Measurements from ENCODE around the gene DOCK1.
A peak's percentile ranks its signal among the peaks of the same experiment; 100 is the strongest.

The DOCK1 gene

GRCh38 chr10:127168261-127168660 is 263.0 kb downstream of the DOCK1 start:
- Histone ChIP-seq H3K4me2 (ENCODE audit: low read depth, low read length) (no peak overlapping the region), H3K36me3 (replicated peaks; ENCODE audit: insufficient read depth, low read length) (no peaks in the 10 kb centered on the region), H2AFZ (ENCODE audit: low read length) (no peak overlapping the region), H4K20me1 (ENCODE audit: insufficient read depth, low read length) (no peaks in the 10 kb centered on the region), H3K27me3 (replicated peaks; ENCODE audit: insufficient read depth, low read length) (no peaks in the 10 kb centered on the region), H3K79me2 (ENCODE audit: low read length) (no peaks in the 10 kb centered on the region), H3K4me3 (ENCODE audit: low read length) (no peak overlapping the region), H3K9me3 (replicated peaks; ENCODE audit: insufficient read depth, low read length) (no peaks in the 10 kb centered on the region), H3K27ac (ENCODE audit: low read length) (no peak overlapping the region), H3F3A (ENCODE audit: insufficient read depth, low read length) (no peaks in the 10 kb centered on the region), H3K9ac (ENCODE audit: low read length) (no peak overlapping the region), H3K9me2 (replicated peaks; ENCODE audit: insufficient read depth, low read length) (no peaks in the 10 kb centered on the region), H3K4me1 (ENCODE audit: low read length) (no peaks in the 10 kb centered on the region)
- DNase-seq: no peak
- no peak for TF ChIP-seq EZH2 (optimal IDR thresholded peaks at IDR 0.05; ENCODE audit: low read depth, low read length)
- TF ChIP-seq EZH2phosphoT487 (IDR thresholded peaks at IDR 0.05; ENCODE audit: low read length): no peak
- no peak for TF ChIP-seq CTCF (IDR thresholded peaks at IDR 0.05; ENCODE audit: low read length)

GRCh38 chr10:127174866-127175265 is 269.6 kb downstream of the DOCK1 start:
- H3K4me1 ChIP-seq (ENCODE audit: low read length): no peaks in the 10 kb centered on the region
- no peaks in the 10 kb centered on the region; the same call in 1 of the 2 replicates for H3K27me3 ChIP-seq (replicated peaks; ENCODE audit: insufficient read depth, low read length)
- no peaks in the 10 kb centered on the region for H3K9me3 ChIP-seq (replicated peaks; ENCODE audit: insufficient read depth, low read length)
- no peak overlapping the region for H3K4me2 ChIP-seq (ENCODE audit: low read depth, low read length)
- H2AFZ ChIP-seq (ENCODE audit: low read length): no peak overlapping the region
- no peak for DNase-seq
- no peak overlapping the region for H3K9ac ChIP-seq (ENCODE audit: low read length)
- no peaks in the 10 kb centered on the region for H3K79me2 ChIP-seq (ENCODE audit: low read length)
- H3K36me3 ChIP-seq (replicated peaks; ENCODE audit: insufficient read depth, low read length): no peaks in the 10 kb centered on the region
- no peaks in the 10 kb centered on the region for H4K20me1 ChIP-seq (ENCODE audit: insufficient read depth, low read length)
- no peak overlapping the region for H3K4me3 ChIP-seq (ENCODE audit: low read length)
- no peaks in the 10 kb centered on the region for H3K9me2 ChIP-seq (replicated peaks; ENCODE audit: insufficient read depth, low read length)
- no peak overlapping the region for H3K27ac ChIP-seq (ENCODE audit: low read length)
- no peaks in the 10 kb centered on the region for H3F3A ChIP-seq (ENCODE audit: insufficient read depth, low read length)
- TF ChIP-seq EZH2phosphoT487 (IDR thresholded peaks at IDR 0.05; ENCODE audit: low read length): no peak

GRCh38 chr10:127175357-127176110 is 270.3 kb downstream of the DOCK1 start:
- H3F3A ChIP-seq (ENCODE audit: insufficient read depth, low read length): no peaks in the 10 kb centered on the region
- no peak overlapping the region for H3K4me2 ChIP-seq (ENCODE audit: low read depth, low read length)
- no peak overlapping the region for H3K27ac ChIP-seq (ENCODE audit: low read length)
- no peaks in the 10 kb centered on the region; the same call in 1 of the 2 replicates for H3K27me3 ChIP-seq (replicated peaks; ENCODE audit: insufficient read depth, low read length)
- no peaks in the 10 kb centered on the region for H3K9me2 ChIP-seq (replicated peaks; ENCODE audit: insufficient read depth, low read length)
- no peak overlapping the region for H3K9ac ChIP-seq (ENCODE audit: low read length)
- H3K79me2 ChIP-seq (ENCODE audit: low read length): no peaks in the 10 kb centered on the region
- H3K4me1 ChIP-seq (ENCODE audit: low read length): no peaks in the 10 kb centered on the region
- H2AFZ ChIP-seq (ENCODE audit: low read length): no peak overlapping the region
- TF ChIP-seq EZH2phosphoT487 (IDR thresholded peaks at IDR 0.05; ENCODE audit: low read length) (no peak), EZH2 (optimal IDR thresholded peaks at IDR 0.05; ENCODE audit: low read depth, low read length) (no peak), CTCF (IDR thresholded peaks at IDR 0.05; ENCODE audit: low read length) (no peak)
- DNase-seq: no peak
- H3K9me3 ChIP-seq (replicated peaks; ENCODE audit: insufficient read depth, low read length): no peaks in the 10 kb centered on the region
- H3K4me3 ChIP-seq (ENCODE audit: low read length): no peak overlapping the region
- no peaks in the 10 kb centered on the region for H3K36me3 ChIP-seq (replicated peaks; ENCODE audit: insufficient read depth, low read length)
- no peaks in the 10 kb centered on the region for H4K20me1 ChIP-seq (ENCODE audit: insufficient read depth, low read length)

- Histone ChIP-seq H3K27ac (ENCODE audit: low read length) (no peak overlapping the region), H3F3A (ENCODE audit: insufficient read depth, low read length) (no peaks in the 10 kb centered on the region), H2AFZ (ENCODE audit: low read length) (no peak overlapping the region), H3K4me1 (ENCODE audit: low read length) (no peaks in the 10 kb centered on the region), H3K27me3 (replicated peaks; ENCODE audit: insufficient read depth, low read length) (no peaks in the 10 kb centered on the region; the same call in 1 of the 2 replicates), H3K9me2 (replicated peaks; ENCODE audit: insufficient read depth, low read length) (no peaks in the 10 kb centered on the region), H3K9me3 (replicated peaks; ENCODE audit: insufficient read depth, low read length) (no peaks in the 10 kb centered on the region), H3K4me3 (ENCODE audit: low read length) (no peak overlapping the region; the same call in 1 of the 2 replicates), H3K79me2 (ENCODE audit: low read length) (no peaks in the 10 kb centered on the region), H4K20me1 (ENCODE audit: insufficient read depth, low read length) (no peaks in the 10 kb centered on the region), H3K4me2 (ENCODE audit: low read depth, low read length) (peak overlapping the region; percentile 15; the same call in 1 of the 2 replicates), H3K36me3 (replicated peaks; ENCODE audit: insufficient read depth, low read length) (no peaks in the 10 kb centered on the region), H3K9ac (ENCODE audit: low read length) (no peak overlapping the region)
- no peak for DNase-seq
- TF ChIP-seq CTCF (IDR thresholded peaks at IDR 0.05; ENCODE audit: low read length) (no peak), EZH2 (optimal IDR thresholded peaks at IDR 0.05; ENCODE audit: low read depth, low read length) (no peak), EZH2phosphoT487 (IDR thresholded peaks at IDR 0.05; ENCODE audit: low read length) (no peak)
Measured at GRCh38 chr10:127176649-127177048, 271.4 kb downstream of the DOCK1 start.

Measured in MM.1S (cell line).